K562 (cell line): ENCODE measurements around the gene MAP3K19. TPM values are rescaled to one million over a fixed set of nuclear protein-coding genes. Genes with fewer than 3 reads are reported as not detected.

Experiments used
- CREBBP ChIP-seq: IDR thresholded peaks from one replicate; pipeline ENCODE4 v1.6.1; 2012; ENCODE audit warnings: low read depth, mild to moderate bottlenecking, control low read depth, inconsistent platforms, low read length
- CTBP1 ChIP-seq: fragments of 450-650 bp; IDR thresholded peaks from 2 replicates; pipeline ENCODE4 v1.6.1; 2016; ENCODE audit warnings: borderline replicate concordance
- ELK3 ChIP-seq: fragments of 450-650 bp; formaldehyde crosslinking; IDR thresholded peaks from 2 replicates; pipeline ENCODE4 v1.4.0; 2020; ENCODE audit warnings: mild to moderate bottlenecking
- HLTF ChIP-seq: fragments of 450-650 bp; IDR thresholded peaks from 2 replicates; pipeline ENCODE4 v1.6.1; 2016
- KLF16 ChIP-seq: IDR thresholded peaks from 2 replicates; pipeline ENCODE4 v1.6.1; 2016; ENCODE audit warnings: antibody characterized with exemption
- MEIS2 ChIP-seq: fragments of 450-650 bp; IDR thresholded peaks from 2 replicates; pipeline ENCODE4 v1.6.1; 2014; ENCODE audit warnings: mild to moderate bottlenecking; ENCODE audit not compliant: partially characterized antibody
- NFE2L1 ChIP-seq: fragments of 450-650 bp; IDR thresholded peaks from 2 replicates; pipeline ENCODE4 v1.6.1; 2016; ENCODE audit warnings: missing genetic modification characterization, low read depth, mild to moderate bottlenecking, missing compliant biosample characterization, moderate library complexity, borderline replicate concordance
- PBX2 ChIP-seq, 2 experiments: IDR thresholded peaks in 1 of 2; conservative IDR thresholded peaks in 1 of 2; 2 replicates each; pipeline ENCODE4 v1.6.1; 2016; ENCODE audit warnings: low read depth in 2 of 2, mild to moderate bottlenecking in 1 of 2, missing compliant biosample characterization in 1 of 2, missing genetic modification characterization in 1 of 2, moderate library complexity in 1 of 2
- SMAD2 ChIP-seq: fragments of 150-350 bp; IDR thresholded peaks from 2 replicates; pipeline ENCODE4 v1.6.1; 2014; ENCODE audit warnings: low read depth, mild to moderate bottlenecking, low read length
- ZBTB26 ChIP-seq: fragments of 450-650 bp; formaldehyde crosslinking; IDR thresholded peaks from 2 replicates; pipeline ENCODE4 v1.4.0; 2022; ENCODE audit warnings: missing genetic modification characterization
- ZNF12 ChIP-seq: sonication (generic); formaldehyde crosslinking; IDR thresholded peaks from 2 replicates; pipeline ENCODE4 v1.4.0; 2020; ENCODE audit warnings: mild to moderate bottlenecking, missing genetic modification reagents
- ZNF23 ChIP-seq: fragments of 250-450 bp; sonication (Bioruptor Pico); IDR thresholded peaks from 2 replicates; pipeline ENCODE4 v1.4.0; 2020; ENCODE audit warnings: mild to moderate bottlenecking
- ZNF507 ChIP-seq: conservative IDR thresholded peaks from 2 replicates; pipeline ENCODE4 v1.6.1; 2017; ENCODE audit warnings: missing genetic modification characterization, missing compliant biosample characterization
- ZNF561 ChIP-seq: fragments of 450-650 bp; formaldehyde crosslinking; conservative IDR thresholded peaks from 2 replicates; pipeline ENCODE4 v1.4.0; 2020; ENCODE audit warnings: mild to moderate bottlenecking, moderate library complexity
- ZNF644 ChIP-seq: fragments of 200-800 bp; sonication (Bioruptor generic); IDR thresholded peaks from 2 replicates; pipeline ENCODE4 v1.6.1; 2016; ENCODE audit warnings: low read depth, missing genetic modification characterization, missing compliant biosample characterization
- ZNF764 ChIP-seq: fragments of 250-450 bp; sonication (Bioruptor Pico); IDR thresholded peaks from 2 replicates; pipeline ENCODE4 v1.4.0; 2020; ENCODE audit warnings: low read depth, mild to moderate bottlenecking, moderate library complexity
- ZZZ3 ChIP-seq: fragments of 450-650 bp; IDR thresholded peaks from 2 replicates; pipeline ENCODE4 v1.6.1; 2016; ENCODE audit warnings: antibody characterized with exemption, mild to moderate bottlenecking, moderate library complexity
- polyA plus RNA-seq, 8 experiments: library from polyadenylated mRNA; depleted of rRNA in 4 of 8; stranded (reverse) in 5 of 8; unstranded in 3 of 8; fragments of >200 nt; fragmentation: Nextera tagmentation in 2 of 8; fragmentation: Illumina TruSeq in 1 of 8; extraction: Ambion mirVana in 2 of 8; extraction: Trizol in 1 of 8; gene quantifications; 2 replicates each; pipeline versions ENCODE4 v1.2.1 to v1.2.3, GENCODE V29; 2011 to 2014; ENCODE audit warnings: inconsistent platforms in 1 of 8, missing spikeins in 1 of 8
- total RNA-seq, 7 experiments: library from RNA; depleted of rRNA in 6 of 7; stranded (reverse); fragments of >200 nt in 6 of 7; fragmentation: Illumina TruSeq in 2 of 7; extraction: Trizol in 2 of 7; gene quantifications; 2 replicates each; pipeline versions ENCODE4 v1.2.1 to v1.2.3, GENCODE V29; 2011 to 2021; ENCODE audit warnings: low replicate concordance in 1 of 7
- TF ChIP-seq, protein P1 (sequence below): fragments of 200-800 bp; sonication (Bioruptor generic); IDR thresholded peaks from 2 replicates; pipeline ENCODE4 v1.6.1; 2017; ENCODE audit warnings: missing genetic modification characterization, missing compliant biosample characterization
- TF ChIP-seq, protein P2 (sequence below): fragments of 450-650 bp; IDR thresholded peaks from one replicate; pipeline ENCODE4 v1.6.1; 2018; ENCODE audit warnings: mild to moderate bottlenecking, moderate library complexity; ENCODE audit not compliant: partially characterized antibody

MAP3K19 gene
- total and polyA plus RNA-seq, 9 of the 15 experiments (the other 6 are each of a cell fraction or from before 2014, with no cell fraction given), result 0.29 TPM; not detected in 8

- TF ChIP-seq ELK3 (CRISPR knock-in tag) (no peak), ZNF507 (tag) (no peak), ZNF23 (CRISPR knock-in tag) (no peak), CTBP1 (no peak), CREBBP (no peak), HLTF (no peak), ZZZ3 (no peak), PBX2 (CRISPR knock-in tag; IDR thresholded peaks at IDR 0.05; ENCODE audit: low read depth) (no peak), PBX2 (tag; conservative IDR thresholded peaks at IDR 0.05; ENCODE audit: low read depth) (no peak), ZBTB26 (CRISPR knock-in tag) (no peak), KLF16 (peak; percentile 69), ZNF764 (CRISPR knock-in tag) (no peak), ZNF561 (CRISPR knock-in tag) (no peak), ZNF12 (no peak; the same call in 1 of the 2 replicates), SMAD2 (no peak), ZNF644 (tag) (no peak; the same call in 1 of the 2 replicates), NFE2L1 (tag) (no peak), MEIS2 (peak; percentile 93)
- TF ChIP-seq, protein P1, sequence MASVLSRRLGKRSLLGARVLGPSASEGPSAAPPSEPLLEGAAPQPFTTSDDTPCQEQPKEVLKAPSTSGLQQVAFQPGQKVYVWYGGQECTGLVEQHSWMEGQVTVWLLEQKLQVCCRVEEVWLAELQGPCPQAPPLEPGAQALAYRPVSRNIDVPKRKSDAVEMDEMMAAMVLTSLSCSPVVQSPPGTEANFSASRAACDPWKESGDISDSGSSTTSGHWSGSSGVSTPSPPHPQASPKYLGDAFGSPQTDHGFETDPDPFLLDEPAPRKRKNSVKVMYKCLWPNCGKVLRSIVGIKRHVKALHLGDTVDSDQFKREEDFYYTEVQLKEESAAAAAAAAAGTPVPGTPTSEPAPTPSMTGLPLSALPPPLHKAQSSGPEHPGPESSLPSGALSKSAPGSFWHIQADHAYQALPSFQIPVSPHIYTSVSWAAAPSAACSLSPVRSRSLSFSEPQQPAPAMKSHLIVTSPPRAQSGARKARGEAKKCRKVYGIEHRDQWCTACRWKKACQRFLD (CRISPR knock-in tag), result no peak
- TF ChIP-seq, protein P2, sequence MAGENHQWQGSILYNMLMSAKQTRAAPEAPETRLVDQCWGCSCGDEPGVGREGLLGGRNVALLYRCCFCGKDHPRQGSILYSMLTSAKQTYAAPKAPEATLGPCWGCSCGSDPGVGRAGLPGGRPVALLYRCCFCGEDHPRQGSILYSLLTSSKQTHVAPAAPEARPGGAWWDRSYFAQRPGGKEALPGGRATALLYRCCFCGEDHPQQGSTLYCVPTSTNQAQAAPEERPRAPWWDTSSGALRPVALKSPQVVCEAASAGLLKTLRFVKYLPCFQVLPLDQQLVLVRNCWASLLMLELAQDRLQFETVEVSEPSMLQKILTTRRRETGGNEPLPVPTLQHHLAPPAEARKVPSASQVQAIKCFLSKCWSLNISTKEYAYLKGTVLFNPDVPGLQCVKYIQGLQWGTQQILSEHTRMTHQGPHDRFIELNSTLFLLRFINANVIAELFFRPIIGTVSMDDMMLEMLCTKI, result no peak
Measured at GRCh38 chr2:134918526-134919340, 128.5 kb downstream of the MAP3K19 start, which contains the start of gene CCNT2 (continued).
